Cortex of kidney (tissue), 1 donor: ENCODE data around the gene FANCE.

Experiments
- DNase-seq: peaks from one replicate; lab custom pipeline; 2025; lab: John Stamatoyannopoulos, UW

The FANCE gene, protein sequence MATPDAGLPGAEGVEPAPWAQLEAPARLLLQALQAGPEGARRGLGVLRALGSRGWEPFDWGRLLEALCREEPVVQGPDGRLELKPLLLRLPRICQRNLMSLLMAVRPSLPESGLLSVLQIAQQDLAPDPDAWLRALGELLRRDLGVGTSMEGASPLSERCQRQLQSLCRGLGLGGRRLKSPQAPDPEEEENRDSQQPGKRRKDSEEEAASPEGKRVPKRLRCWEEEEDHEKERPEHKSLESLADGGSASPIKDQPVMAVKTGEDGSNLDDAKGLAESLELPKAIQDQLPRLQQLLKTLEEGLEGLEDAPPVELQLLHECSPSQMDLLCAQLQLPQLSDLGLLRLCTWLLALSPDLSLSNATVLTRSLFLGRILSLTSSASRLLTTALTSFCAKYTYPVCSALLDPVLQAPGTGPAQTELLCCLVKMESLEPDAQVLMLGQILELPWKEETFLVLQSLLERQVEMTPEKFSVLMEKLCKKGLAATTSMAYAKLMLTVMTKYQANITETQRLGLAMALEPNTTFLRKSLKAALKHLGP

DNA sequence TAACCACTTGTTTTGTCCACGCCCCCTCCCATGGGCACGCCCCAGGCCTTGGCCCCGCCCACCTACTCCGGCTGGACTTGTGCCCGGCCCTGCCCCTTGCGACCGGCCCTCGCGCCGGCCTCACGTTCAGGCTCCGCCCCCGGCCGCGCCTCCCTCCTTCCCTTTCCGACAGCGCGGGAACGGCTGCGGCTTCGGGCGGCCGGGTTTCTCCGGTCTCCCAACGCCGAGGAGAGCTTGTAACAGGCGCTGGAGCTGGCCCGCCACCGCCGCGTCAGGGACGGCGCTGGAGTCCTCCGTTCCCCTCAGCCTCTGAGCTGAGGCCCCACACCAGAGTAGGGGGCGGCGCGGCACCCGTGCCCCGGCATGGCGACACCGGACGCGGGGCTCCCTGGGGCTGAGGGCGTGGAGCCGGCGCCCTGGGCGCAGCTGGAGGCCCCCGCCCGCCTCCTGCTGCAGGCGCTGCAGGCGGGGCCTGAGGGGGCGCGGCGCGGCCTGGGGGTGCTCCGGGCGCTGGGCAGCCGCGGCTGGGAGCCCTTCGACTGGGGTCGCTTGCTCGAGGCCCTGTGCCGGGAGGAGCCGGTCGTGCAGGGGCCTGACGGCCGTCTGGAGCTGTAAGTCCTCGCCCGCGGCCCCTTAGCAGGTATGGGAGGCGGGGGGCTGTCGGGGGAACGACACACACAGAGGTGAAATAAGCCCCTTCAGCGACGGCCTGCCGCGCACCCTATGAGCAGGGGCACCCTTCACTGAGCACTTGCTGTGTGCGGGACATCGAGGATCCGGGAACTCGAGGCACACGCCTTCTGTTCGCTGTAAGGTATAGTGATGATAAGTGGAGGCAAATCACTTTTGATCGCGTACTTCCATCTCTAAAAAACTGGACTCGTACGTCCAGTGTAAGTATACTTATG, at the start of gene FANCE:
Gene FANCE, plus strand, starts transcription at position 156 of the 908 bp plus-strand sequence. Its CDS starts 208 bp downstream, at position 364.
- peak; percentile 37 for DNase-seq

- no peak for DNase-seq
These were observed 49.3 kb upstream of the FANCE start for GRCh38 chr6:35402856-35403191.

GRCh38 chr6:35403544-35404442, 48.3 kb upstream of the FANCE start:
- no peak for DNase-seq

DNA sequence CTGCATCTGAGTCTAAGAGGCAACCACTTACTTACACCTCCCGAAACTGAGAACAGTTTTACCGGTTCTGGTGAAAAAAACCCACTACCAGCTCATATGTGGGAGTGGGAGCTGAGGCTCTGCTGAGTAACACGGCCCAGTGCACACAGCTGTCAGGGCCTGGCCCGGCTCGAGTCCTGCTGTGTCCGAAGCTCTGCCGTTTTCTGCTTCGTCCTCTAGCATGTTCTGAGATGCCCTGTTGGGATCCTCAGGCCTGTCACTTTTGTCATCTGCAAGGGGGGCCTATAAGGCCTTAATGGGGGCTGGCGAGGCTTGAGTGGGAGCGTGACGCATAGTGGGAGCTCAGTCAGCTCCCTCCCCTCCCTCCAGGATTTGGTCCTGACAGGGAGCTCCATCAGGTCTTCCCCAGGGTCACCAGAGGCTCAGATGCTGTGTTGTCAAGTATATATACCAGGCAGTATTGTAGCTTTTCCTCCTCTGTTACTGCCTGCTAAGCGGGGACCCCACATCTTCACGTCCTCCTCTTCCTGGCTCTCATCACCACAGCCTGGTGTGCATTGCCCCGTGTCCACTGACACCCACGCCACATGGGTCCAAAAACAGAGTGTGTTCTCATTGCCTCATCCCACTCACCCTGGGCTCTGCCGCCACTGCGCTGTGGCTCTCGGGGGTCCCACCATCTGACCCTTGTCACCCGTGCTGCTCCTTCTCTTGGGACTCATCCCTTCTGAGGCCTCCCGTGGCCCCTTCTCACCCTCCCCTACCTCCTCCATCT, 45.2 kb upstream of the FANCE start:
- no peak for DNase-seq

DNA sequence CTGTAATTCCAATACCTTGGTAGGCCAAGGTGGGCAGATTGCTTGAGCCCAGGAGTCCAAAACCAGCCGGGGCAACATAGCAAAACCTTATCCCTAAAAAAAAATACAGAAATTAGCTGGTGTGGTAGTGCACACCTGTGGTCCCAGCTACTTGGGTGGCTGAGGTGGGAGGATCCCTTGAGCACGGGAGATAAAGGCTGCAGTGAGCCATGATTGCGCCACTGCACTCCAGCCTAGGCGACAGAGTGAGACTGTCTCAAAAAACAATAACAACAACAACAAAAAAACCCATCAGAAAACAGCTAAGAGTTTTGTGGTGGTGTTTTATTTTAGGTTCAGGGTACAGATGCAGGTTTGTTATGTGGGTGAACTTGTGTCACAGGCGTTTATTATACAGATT, 42.9 kb upstream of the FANCE start:
- DNase-seq = no peak

DNA sequence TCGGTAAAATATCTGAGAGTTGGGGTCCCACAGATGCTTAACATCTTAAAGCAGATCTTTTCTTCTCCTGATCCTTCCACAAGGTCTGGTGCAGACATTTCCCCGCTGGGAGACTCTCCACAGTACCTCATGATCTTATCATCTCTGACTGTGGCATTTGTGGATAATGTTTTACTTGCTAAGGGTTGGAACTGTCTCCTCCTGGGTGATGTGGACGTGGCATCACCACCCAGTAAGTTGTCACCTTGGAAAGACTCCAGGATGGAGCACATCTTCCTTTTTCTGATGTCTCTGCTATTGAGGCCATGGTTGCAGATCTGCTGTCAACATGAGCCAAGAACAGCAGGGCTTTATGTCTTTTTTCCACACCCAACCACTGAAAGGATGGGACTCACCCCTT, 42.0 kb upstream of the FANCE start:
- DNase-seq = no peak

GRCh38 chr6:35411066-35411465, 41.1 kb upstream of the FANCE start:
- DNase-seq = no peak

DNA sequence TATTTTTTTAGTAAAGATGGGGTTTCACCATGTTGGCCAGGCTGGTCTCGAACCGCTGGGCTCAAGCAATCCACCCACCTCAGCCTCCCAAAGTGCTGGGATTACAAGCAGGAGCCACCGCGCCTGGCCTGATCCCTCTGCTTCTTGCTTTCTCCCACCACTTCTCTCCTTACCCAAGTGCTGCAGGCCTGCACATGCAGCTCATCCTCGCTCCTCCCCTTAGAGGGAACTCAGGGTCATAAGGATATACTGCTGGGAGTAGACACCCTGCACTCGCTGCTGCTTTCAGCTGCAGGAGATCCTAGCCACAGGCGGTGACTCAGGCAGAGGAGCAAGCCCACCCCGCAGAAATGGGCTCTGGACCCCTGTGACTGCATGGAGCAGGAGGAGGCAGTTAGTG, 40.0 kb upstream of the FANCE start:
- no peak for DNase-seq

- DNase-seq = no peak
These were observed 38.2 kb upstream of the FANCE start for GRCh38 chr6:35413911-35414310.

DNA sequence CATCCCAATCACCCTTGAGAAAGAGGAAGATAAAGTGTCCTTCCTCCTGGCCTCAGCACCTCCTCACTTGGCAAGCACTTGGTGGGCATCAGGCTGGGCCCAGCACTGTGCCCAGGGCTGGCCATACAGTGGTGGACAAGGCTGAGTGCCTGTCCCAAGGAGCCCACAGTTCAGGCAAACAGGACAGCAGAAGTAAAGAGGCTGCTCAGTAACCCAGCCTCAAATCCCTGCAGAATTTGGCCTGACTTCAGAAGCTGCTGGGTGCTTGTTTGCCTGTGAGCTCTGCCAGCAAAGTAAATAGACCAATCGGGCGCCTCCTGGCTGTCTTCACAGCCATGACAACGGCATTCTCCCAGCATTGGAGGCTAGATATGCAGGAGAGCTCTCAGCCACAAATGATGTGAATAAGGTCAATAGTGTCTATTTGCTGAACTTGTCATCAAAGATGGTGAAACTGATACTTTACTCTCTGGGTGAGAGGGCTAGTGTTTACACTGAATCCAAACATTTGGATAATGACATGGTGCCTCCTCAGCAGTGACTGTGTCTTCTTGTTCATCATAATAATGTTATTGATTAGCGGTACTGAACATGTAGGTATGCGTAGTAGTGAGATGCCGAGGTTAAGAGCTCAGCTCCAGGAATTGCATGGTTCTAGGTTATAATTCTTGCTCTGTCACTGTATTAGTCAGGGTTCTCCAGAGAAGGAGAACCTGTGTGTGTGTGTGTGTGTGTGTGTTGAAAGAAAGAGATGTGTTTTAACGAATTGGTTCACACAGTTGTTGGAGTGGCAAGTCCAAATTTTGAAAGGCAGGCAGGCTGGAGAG, 36.9 kb upstream of the FANCE start:
- no peak for DNase-seq

DNA sequence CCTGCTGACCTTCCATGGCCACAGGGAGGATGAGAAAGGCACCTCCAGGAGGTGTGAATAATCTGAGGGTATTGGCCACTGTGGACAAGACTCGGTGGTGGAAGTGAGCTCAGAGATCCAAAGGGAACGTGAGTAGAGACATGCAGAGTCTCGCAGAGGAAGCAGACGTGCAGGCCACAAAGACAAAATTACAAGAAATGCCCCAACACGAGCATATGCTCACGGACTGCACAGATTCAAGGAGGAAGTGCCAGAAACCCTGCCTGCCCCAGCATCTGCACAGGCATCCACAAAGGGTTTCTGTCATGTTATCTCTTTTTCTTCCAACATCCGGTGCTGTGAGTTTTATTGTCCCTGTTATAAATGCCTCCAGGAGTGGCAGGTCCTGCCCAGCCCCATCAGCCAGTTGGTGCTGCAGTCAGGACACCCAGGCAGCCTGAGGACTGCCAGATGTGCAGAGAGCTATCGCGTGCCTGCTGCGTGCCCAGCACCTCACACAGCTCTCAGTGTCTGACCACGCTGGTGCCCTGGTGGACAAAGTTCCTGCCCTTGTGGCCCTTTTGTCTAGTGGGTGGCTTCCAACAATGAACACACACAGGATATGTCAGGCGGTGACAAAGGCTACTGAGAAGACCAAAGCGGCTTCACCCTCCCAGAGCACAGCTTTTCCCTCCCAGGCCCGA, 34.0 kb upstream of the FANCE start:
- no peak for DNase-seq

DNA sequence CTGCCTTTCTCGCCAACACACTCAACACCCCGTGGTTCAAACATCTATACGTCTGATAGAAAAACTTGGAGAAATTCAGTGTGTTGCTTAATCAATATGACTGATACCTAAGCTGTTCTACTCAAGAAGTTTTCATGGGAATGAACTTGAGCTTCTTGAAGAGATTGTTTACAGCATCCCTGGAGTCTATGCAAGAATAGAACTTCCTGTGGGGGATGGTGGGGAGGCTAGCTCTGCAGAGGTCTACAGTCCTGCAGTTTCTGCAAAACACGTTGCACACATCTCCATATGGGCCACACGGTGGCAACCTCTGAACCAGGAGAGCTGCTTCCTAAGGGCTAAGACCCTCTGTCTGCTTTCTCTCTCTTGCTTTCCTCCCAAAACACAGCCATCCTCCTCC, 32.7 kb upstream of the FANCE start:
- no peak for DNase-seq

- DNase-seq = no peak
These were observed 32.2 kb upstream of the FANCE start for GRCh38 chr6:35419961-35420360.

GRCh38 chr6:35425284-35425683, 26.9 kb upstream of the FANCE start:
- no peak for DNase-seq

DNA sequence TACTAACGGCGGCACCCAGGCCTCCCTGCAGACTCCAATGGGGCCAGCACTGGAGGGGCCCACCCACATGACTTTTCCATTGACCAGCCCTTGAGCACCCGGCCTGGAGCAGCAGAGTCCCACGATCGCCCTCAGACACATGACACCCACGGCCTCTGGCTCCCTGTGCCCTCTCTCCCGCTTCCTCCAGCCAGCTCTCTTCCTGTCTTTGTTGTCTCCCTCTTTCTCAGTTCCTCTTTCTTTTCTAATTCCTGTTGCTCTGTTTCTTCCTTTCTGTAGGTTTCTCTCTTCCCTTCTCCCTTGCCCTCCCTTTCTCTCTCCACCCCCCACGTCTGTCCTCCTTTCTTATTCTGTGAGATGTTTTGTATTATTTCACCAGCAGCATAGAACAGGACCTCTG, 26.1 kb upstream of the FANCE start:
- no peak for DNase-seq

- no peak for DNase-seq
These were observed 24.7 kb upstream of the FANCE start for GRCh38 chr6:35427435-35427834.

DNA sequence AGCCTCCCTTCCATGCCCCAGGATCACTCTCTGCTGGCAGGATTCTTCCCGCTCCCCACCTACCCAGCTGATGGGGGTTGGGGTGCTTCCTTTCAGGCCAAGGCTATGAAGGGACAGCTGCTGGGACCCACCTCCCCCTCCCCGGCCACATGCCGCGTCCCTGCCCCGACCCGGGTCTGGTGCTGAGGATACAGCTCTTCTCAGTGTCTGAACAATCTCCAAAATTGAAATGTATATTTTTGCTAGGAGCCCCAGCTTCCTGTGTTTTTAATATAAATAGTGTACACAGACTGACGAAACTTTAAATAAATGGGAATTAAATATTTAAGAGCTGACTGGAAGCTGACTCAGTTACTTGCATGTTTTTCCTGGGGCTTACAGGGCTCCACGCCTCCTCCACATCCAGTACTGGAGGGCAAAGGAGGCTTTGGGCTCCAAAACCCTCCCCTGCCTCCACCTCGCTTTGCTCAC, 24.3 kb upstream of the FANCE start:
- no peak for DNase-seq

DNA sequence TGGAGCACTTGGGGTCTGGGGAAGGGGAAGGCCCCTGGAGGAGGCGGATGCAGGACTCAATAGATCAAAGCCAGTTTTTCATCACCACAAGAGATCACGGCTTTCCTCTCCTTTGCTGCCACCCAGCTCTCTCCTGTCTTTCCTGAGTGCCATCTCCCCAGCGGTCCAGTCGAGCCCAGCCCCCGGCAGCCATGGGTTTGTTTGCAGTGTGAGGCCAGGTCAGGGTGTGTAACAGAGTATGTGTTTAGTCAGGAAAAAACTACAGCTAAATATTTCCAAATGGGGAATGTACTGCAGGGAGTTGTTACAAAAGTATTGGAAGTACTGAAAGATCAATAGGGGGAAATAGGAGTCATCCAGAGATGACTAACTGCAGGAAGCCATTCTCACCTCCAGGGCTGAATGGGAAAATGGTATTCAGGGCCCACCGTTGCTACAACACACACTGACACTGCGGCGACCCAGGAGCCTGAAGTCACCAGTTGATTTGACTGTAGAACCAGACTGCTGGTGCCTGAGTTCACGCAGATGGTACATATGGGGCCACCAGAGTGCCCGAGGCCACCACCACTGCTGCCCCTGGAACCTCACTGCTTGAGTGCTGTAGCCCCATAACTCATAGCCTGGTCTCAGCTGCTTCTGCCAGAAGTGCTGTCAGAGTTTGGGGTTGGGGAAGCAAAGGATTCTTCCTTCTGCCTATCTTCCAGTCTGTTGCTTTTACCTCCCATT, 23.6 kb upstream of the FANCE start:
- no peak for DNase-seq

DNA sequence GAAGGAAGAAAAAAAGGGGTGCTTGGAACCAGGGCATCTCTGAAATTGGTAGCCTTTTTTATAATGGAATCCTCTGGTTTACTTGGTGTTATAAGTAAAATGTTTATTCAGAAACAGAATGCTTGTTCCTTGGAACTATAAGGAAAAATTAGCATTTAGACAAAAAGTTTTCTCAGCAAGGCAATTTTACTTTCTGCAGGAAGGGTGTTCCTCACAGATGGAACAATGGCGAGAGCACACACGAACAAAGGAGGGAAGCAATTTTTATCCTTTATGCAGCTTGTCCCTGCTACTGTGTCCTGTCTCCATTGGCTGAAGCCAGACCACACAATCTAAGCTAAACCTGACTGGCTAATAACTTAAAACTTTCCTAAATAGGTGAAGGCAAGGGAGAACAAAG, 22.7 kb upstream of the FANCE start:
- DNase-seq = no peak
